ENCODE data around the gene NPHP3. TPM values are rescaled to one million over a fixed set of nuclear protein-coding genes. Genes with fewer than 3 reads are reported as not detected.

NPHP3 gene
- total RNA-seq (2022; extraction: Qiagen RNA extraction) = 6.7 to 9.0 TPM (median 8.8 TPM) in 5 replicates

DNA sequence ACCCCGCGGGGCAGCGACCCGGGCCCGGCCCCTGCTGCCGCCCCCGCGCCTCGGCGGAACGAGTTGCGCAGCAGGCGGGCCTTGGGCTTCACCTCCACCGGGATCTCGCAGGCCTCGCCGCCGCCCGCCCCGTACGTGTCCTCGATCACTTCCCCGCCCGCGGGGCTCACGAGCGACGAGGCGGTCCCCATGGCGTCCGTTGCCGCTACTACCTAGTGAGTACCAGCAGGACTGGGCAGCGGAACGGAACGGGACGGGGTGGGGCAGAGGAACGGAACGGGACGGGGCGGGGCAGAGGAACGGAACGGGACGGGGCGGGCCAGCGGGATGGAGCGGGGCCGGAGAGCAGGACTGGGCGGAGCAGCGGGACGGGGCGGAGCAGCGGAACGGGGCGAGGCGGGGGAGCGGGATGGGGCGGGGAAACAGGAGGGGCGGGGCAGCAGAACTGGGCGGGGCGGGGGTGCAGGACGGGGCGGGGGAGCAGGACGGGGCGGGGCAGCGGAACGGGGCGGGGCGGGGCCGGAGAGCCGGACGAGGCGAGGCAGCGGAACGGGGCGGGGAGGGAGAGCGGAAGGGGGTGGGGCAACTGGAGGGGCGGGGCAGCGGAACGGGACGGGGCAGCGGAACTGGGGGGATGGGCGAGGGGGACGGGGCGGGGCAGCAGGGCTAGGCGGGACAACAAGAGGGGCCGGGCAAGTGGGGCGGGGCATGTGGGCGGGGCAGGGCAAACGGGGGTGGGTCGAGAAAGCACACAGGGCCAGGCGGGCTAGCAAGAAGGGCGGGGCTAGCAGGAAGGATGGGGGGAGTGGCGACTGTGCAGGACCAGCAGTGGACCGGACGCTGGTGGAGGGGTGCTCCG, at the start of gene NPHP3:
Gene NPHP3, minus strand, starts transcription at position 245 of the 859 bp plus-strand sequence. Its CDS starts 54 bp downstream, at position 191.

DNA sequence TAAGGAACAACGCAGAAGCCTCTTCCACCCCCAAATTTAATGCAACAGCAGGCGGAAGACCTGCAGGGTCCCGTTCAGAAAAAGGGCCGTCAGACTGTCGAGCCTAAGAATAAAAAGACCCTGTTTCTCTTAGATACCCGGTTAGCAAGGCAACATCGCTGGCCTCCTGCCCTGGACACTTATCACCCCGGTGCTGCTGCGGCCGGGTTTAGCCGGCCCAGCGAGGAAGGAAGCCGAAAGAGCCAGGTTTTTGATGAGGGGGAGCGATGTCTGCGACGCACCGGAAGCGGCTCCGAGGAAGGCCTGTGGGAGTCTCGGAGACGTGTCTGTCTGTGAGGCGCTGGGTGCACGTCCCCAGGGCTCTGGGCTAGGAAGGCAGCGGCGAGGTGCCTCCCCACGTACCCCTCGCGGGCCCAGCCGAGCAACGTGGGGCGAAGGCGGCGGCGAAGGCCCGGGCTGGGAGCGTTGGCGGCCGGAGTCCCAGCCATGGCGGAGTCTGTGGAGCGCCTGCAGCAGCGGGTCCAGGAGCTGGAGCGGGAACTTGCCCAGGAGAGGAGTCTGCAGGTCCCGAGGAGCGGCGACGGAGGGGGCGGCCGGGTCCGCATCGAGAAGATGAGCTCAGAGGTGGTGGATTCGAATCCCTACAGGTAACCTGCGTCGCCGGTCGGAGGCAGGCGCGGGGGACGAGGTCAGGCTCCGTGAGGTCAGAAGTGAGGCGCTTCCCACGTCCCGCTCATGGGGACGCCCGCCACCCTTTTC, 62.0 kb downstream of the NPHP3 start, which contains the start of gene UBA5:
Gene UBA5, plus strand, starts transcription at position 278 of the 759 bp plus-strand sequence. Its CDS starts 209 bp downstream, at position 487.

GRCh38 chr3:132659365-132660051, 62.7 kb downstream of the NPHP3 start, which contains the start of gene ACAD11:
TSS of gene ACAD11 (minus strand) at chr3:132659809. CDS start at chr3:132659751, 58 bp downstream.

Other genes with a start within 250 kb of the NPHP3 start
- gene ACKR4, start 125.1 kb downstream of the NPHP3 start, total RNA-seq (2022; extraction: Qiagen RNA extraction) = 0.03 TPM in 1 of 5 replicates, not detected in the others
- 3.6 to 8.0 TPM (median 4.2 TPM) in 5 replicates for gene ACAD11, start 62.6 kb downstream of the NPHP3 start, total RNA-seq (2022; extraction: Qiagen RNA extraction)
- 22.5 to 28.6 TPM (median 26.3 TPM) in 5 replicates for gene UBA5, start 62.1 kb downstream of the NPHP3 start, total RNA-seq (2022; extraction: Qiagen RNA extraction)